Suprapubic skin (tissue), 4 donors: ENCODE results near the gene RANBP1. TPM values are rescaled to one million over a fixed set of nuclear protein-coding genes. Genes with fewer than 3 reads are reported as not detected.
A peak's percentile ranks its signal among the peaks of the same experiment; 100 is the strongest.

Experiments
- DNase-seq, 2 donors: peaks; one replicate each; pipeline ENCODE4 v3.0.0-alpha.2; 2019; ENCODE audit warnings: low spot score in 2 of 2
- H3K27ac ChIP-seq: fragments of 200-600 bp; sonication (generic); one replicate; pipeline ENCODE4 v1.5.1; 2019
- H3K27me3 ChIP-seq: fragments of 200-600 bp; sonication (generic); one replicate; pipeline ENCODE4 v1.5.1; 2019
- H3K36me3 ChIP-seq: fragments of 200-600 bp; sonication (generic); one replicate; pipeline ENCODE4 v1.5.1; 2019
- H3K4me1 ChIP-seq: fragments of 200-600 bp; sonication (generic); one replicate; pipeline ENCODE4 v1.5.1; 2019
- H3K4me3 ChIP-seq: fragments of 200-600 bp; sonication (generic); one replicate; pipeline ENCODE4 v1.5.1; 2019; ENCODE audit warnings: mild to moderate bottlenecking
- H3K9me3 ChIP-seq: fragments of 200-600 bp; sonication (generic); one replicate; pipeline ENCODE4 v1.5.1; 2019
- EP300 ChIP-seq: sonication (generic); formaldehyde crosslinking; IDR thresholded peaks from one replicate; pipeline ENCODE4 v1.6.1; 2017; ENCODE audit warnings: antibody characterized with exemption
- POLR2A ChIP-seq, 2 donors: fragments of 450-650 bp; IDR thresholded peaks; one replicate each; pipeline ENCODE4 v1.6.1; 2017; ENCODE audit warnings: antibody characterized with exemption in 2 of 2, mild to moderate bottlenecking in 2 of 2, moderate library complexity in 2 of 2
- POLR2AphosphoS5 ChIP-seq, 3 donors: sonication (generic); formaldehyde crosslinking; IDR thresholded peaks; one replicate each; pipeline ENCODE4 v1.6.1; 2017; ENCODE audit warnings: antibody characterized with exemption in 3 of 3
- WGBS: methylation state at CpG from one replicate; pipeline ENCODE4 v1.1.5; 2018; 5-methylcytosine and 5-hydroxymethylcytosine counted together
- total RNA-seq, 4 donors: library from RNA; depleted of rRNA; stranded (reverse); fragments of >200 nt; gene quantifications; one replicate each; pipeline ENCODE4 v1.1.0, GENCODE V29; 2016
- TF ChIP-seq, protein P1 (sequence below), 2 donors: fragments of 200-600 bp in 1 of 2; fragments of 450-650 bp in 1 of 2; sonication (generic) in 1 of 2; IDR thresholded peaks; one replicate each; pipeline ENCODE4 v1.5.1; 2016 to 2019; ENCODE audit warnings: antibody characterized with exemption in 2 of 2, mild to moderate bottlenecking in 1 of 2, moderate library complexity in 1 of 2

Gene RANBP1
- total RNA-seq, 4 donors from 2014 or later, result 107 to 150 (median 119) TPM

DNA sequence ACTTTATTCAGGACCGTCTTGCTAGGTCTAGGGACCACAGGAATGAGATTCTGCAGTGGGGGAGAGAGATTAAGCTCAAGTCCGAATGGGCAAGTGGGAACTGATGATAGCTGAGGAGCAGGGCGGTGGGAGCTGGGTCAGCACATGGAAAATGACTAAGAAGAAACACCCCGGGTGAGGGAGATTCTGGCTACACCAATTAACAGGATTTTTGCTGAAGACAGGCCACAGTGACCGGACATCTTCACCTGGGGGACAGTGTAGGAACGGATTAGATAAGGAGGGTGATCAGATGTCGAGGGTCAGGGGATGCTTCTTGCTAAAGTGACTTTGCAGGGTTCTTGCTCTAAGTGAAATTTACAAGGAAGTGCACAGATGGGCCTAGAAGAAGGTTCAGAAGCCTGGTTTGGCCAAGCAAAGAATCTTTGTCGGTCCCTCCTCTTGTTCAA lies 44.4 kb upstream of the RANBP1 start:
- 83% methylated on average over 8 of the region's 8 CpGs for WGBS
- Histone ChIP-seq H3K9me3 (no peaks in the 10 kb centered on the region), H3K36me3 (no peaks in the 10 kb centered on the region), H3K27ac (no peak overlapping the region), H3K27me3 (no peaks in the 10 kb centered on the region), H3K4me3 (no peak overlapping the region), H3K4me1 (no peaks in the 10 kb centered on the region)
- no peak for DNase-seq
- TF ChIP-seq, protein P1, sequence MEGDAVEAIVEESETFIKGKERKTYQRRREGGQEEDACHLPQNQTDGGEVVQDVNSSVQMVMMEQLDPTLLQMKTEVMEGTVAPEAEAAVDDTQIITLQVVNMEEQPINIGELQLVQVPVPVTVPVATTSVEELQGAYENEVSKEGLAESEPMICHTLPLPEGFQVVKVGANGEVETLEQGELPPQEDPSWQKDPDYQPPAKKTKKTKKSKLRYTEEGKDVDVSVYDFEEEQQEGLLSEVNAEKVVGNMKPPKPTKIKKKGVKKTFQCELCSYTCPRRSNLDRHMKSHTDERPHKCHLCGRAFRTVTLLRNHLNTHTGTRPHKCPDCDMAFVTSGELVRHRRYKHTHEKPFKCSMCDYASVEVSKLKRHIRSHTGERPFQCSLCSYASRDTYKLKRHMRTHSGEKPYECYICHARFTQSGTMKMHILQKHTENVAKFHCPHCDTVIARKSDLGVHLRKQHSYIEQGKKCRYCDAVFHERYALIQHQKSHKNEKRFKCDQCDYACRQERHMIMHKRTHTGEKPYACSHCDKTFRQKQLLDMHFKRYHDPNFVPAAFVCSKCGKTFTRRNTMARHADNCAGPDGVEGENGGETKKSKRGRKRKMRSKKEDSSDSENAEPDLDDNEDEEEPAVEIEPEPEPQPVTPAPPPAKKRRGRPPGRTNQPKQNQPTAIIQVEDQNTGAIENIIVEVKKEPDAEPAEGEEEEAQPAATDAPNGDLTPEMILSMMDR (IDR thresholded peaks at IDR 0.05), result no peak
- TF ChIP-seq POLR2AphosphoS5 (IDR thresholded peaks at IDR 0.05), result no peak
- no peak for TF ChIP-seq EP300
- no peak for TF ChIP-seq POLR2A (IDR thresholded peaks at IDR 0.05)

DNA sequence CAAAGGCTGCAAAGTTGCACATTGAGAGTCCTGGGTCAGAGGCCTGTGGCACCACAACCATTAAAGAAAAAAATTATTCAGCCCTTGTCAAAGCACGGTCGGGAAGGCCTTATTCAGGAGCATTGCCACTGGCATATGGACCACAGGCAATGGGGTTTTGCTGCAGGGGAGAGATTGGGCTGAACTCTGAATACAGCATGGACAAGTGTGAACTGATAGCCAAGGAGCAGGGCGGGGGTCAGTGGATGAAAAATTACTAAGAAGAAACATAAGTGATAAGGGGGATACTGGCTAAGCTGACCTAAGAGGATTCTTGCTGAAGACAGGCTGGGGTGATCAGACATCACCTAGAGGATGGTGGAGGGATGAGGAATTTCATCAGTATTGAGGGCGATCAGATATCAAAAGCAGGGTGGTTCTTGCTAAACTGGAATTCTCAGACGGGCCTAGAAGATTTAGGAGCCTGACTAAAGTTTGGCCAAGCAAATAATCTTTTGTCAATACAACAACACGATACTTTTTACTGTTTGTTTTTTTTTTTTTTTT lies 39.2 kb upstream of the RANBP1 start:
- H3K9me3 ChIP-seq, result no peaks in the 10 kb centered on the region
- no peak overlapping the region for H3K27ac ChIP-seq
- no peak overlapping the region for H3K4me3 ChIP-seq
- no peaks in the 10 kb centered on the region for H3K36me3 ChIP-seq
- peaks cover 17% of the 10 kb centered on the region for H3K4me1 ChIP-seq
- WGBS, result 49% methylated on average over 6 of the region's 6 CpGs
- no peak for DNase-seq
- TF ChIP-seq POLR2AphosphoS5 (IDR thresholded peaks at IDR 0.05) (no peak), EP300 (no peak), POLR2A (IDR thresholded peaks at IDR 0.05) (no peak)
- TF ChIP-seq, protein P1 (IDR thresholded peaks at IDR 0.05), result no peak
- no peaks in the 10 kb centered on the region for H3K27me3 ChIP-seq

DNA sequence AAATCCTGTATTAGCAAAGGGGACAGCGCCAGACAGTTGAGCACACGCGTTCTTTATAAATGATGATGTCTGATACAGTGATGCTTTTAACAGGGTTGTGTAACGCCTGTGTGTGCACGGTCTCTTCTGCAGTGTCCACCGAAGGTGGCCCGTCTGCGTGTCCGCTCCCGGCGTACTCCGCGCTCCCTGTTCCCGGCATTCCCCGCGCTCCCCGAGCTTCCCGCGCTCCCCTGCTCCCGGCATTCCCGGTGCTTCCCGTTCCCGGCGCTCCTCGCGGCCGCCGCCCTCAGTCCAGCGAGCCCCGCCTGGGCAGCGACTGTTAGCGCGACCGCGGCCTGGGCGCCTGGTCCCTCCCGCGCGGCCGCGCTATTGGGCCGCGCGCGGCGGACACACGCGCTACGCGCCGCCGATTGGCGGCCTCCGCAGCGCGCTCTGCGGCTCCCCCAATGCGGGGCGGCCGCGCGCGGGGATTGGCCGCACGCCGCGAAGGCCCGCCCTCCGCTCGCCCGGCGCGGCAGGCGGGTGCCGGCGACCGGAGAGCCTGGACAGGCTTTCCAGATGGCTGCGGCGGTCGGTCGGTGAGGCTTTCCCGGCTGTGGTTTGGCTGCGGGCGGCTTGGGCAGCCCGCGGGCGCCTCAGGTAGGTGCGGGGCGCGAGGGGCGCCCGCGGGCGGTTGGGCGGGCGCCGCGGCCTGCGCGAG lies 36.0 kb upstream of the RANBP1 start, which contains the start of gene DGCR8:
Gene DGCR8, plus strand, starts transcription at position 497 of the 700 bp plus-strand sequence. CDS start 5,723 bp downstream, outside the sequence.
- DNase-seq, result peak; percentile 91 to 93
- peak within 1 kb of the TSS; percentile 97 for H3K27ac ChIP-seq
- H3K4me3 ChIP-seq, result peak within 1 kb of the TSS; percentile 81
- H3K4me1 ChIP-seq, result peaks cover 47% of the 10 kb centered on the region
- TF ChIP-seq, protein P1 (IDR thresholded peaks at IDR 0.05), result no peak
- TF ChIP-seq EP300 (no peak), POLR2A (IDR thresholded peaks at IDR 0.05) (peak in 1 of 2 donors; percentile 23), POLR2AphosphoS5 (IDR thresholded peaks at IDR 0.05) (peak in 2 of 3 donors; percentile 21 to 73)
- no peaks in the 10 kb centered on the region for H3K27me3 ChIP-seq
- no peaks in the 10 kb centered on the region for H3K9me3 ChIP-seq
- WGBS, result 0% methylated on average over 21 of the region's 100 CpGs
- H3K36me3 ChIP-seq, result no peaks in the 10 kb centered on the region

DNA sequence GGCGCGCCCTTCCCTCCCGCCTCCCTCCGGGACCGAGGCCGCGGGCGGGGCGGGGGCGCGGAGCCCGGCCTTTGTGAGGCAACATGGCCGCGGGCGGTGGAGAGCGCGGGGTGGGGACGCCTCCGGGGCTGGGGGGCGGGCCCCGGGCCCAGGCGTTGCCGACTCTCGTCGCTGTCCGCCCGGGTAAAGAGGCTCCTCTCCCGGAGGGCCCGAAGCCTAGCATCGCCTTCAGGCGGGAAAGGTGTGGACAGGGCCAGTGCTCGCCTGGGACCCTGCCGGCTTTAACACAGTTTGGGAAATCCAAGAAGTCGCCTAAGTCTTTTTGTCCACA lies 35.5 kb upstream of the RANBP1 start:
- Histone ChIP-seq H3K4me1 (peaks cover 48% of the 10 kb centered on the region), H3K4me3 (peak overlapping the region; percentile 81), H3K27me3 (no peaks in the 10 kb centered on the region), H3K27ac (peak overlapping the region; percentile 97), H3K9me3 (no peaks in the 10 kb centered on the region), H3K36me3 (no peaks in the 10 kb centered on the region)
- 0% methylated on average over 3 of the region's 34 CpGs for WGBS
- TF ChIP-seq POLR2AphosphoS5 (IDR thresholded peaks at IDR 0.05) (no peak), POLR2A (IDR thresholded peaks at IDR 0.05) (peak in 1 of 2 donors; percentile 6), EP300 (no peak)
- TF ChIP-seq, protein P1 (IDR thresholded peaks at IDR 0.05), result no peak
- DNase-seq, result peak in 1 of 2 donors; percentile 78
